PC-3 (cell line): ENCODE data around the gene ONECUT2. TPM values are rescaled to one million over a fixed set of nuclear protein-coding genes. Genes with fewer than 3 reads are reported as not detected.

Experiments used
- ATAC-seq: fragments of 200-7000 bp; cut with Tn5 transposase; 2 replicates; pipeline ENCODE4 v1.9.1; 2020; ENCODE audit warnings: mild to moderate bottlenecking, moderate library complexity
- BruUV-seq: library from RNA; stranded (reverse); fragments of 400-500 nt; replicated peaks from 2 replicates; lab custom pipeline; 2021; lab: Mats Ljungman, UMichigan
- CTCF ChIA-PET: fragments of 300-600 bp; sonication (Branson Sonifier 250); formaldehyde crosslinking; loops from one replicate; lab custom pipeline; 2022; ENCODE audit warnings: antibody characterized with exemption; lab: Charles Lee
- POLR2A ChIA-PET: fragments of 300-600 bp; sonication (Branson Sonifier 250); formaldehyde crosslinking; loops from one replicate; lab custom pipeline; 2022; ENCODE audit warnings: antibody characterized with exemption; ENCODE audit not compliant: unreplicated experiment; lab: Charles Lee
- DNase-seq: peaks from one replicate; pipeline ENCODE4 v3.0.0-alpha.2; 2015
- H2AFZ ChIP-seq: fragments of 300-600 bp; sonication (generic); 2 replicates; pipeline ENCODE4 v1.6.0; 2016; ENCODE audit warnings: antibody characterized with exemption, low read length
- H3F3A ChIP-seq: fragments of 300-600 bp; sonication (generic); one replicate; pipeline ENCODE4 v1.6.0; 2017; ENCODE audit warnings: antibody characterized with exemption, low read length, control low read depth, mild to moderate bottlenecking; ENCODE audit not compliant: unreplicated experiment
- H3K27ac ChIP-seq: fragments of 300-600 bp; sonication (generic); 2 replicates; pipeline ENCODE4 v1.5.1; 2016; ENCODE audit warnings: mild to moderate bottlenecking, low read length
- H3K27me3 ChIP-seq: fragments of 300-600 bp; sonication (generic); 2 replicates; pipeline ENCODE4 v1.6.1; 2016; ENCODE audit warnings: low read length, mixed read lengths
- H3K36me3 ChIP-seq: fragments of 300-600 bp; sonication (generic); 2 replicates; pipeline ENCODE4 v1.6.1; 2016; ENCODE audit warnings: low read depth, mixed run types, low read length, mixed read lengths
- H3K4me1 ChIP-seq: fragments of 300-600 bp; sonication (generic); 2 replicates; pipeline ENCODE4 v1.5.1; 2016; ENCODE audit warnings: low read length; ENCODE audit not compliant: insufficient read depth
- H3K4me2 ChIP-seq: fragments of 300-600 bp; sonication (generic); 2 replicates; pipeline ENCODE4 v1.6.0; 2016; ENCODE audit warnings: low read length
- H3K4me3 ChIP-seq: fragments of 300-600 bp; sonication (generic); 2 replicates; pipeline ENCODE4 v1.5.1; 2016; ENCODE audit warnings: mild to moderate bottlenecking, low read length, mixed read lengths
- H3K79me2 ChIP-seq: fragments of 300-600 bp; sonication (generic); 2 replicates; pipeline ENCODE4 v1.6.1; 2017; ENCODE audit warnings: low read length, mixed read lengths
- H3K9ac ChIP-seq: fragments of 300-600 bp; sonication (generic); 2 replicates; pipeline ENCODE4 v1.6.0; 2016; ENCODE audit warnings: mild to moderate bottlenecking, low read length
- H3K9me2 ChIP-seq: fragments of 300-600 bp; sonication (generic); replicated peaks from 2 replicates; pipeline ENCODE4 v1.6.1; 2016; ENCODE audit warnings: mixed run types, low read length, mixed read lengths
- H3K9me3 ChIP-seq: fragments of 300-600 bp; sonication (generic); 2 replicates; pipeline ENCODE4 v1.6.1; 2016; ENCODE audit warnings: low read length, mixed read lengths
- H4K20me1 ChIP-seq: fragments of 300-600 bp; sonication (generic); 2 replicates; pipeline ENCODE4 v1.6.1; 2016; ENCODE audit warnings: low read length, mixed read lengths
- CTCF ChIP-seq: fragments of 300-600 bp; sonication (generic); conservative IDR thresholded peaks from 2 replicates; pipeline ENCODE4 v1.5.1; 2017; ENCODE audit warnings: antibody characterized with exemption, low read depth, mild to moderate bottlenecking, low read length
- EZH2 ChIP-seq: fragments of 300-600 bp; sonication (generic); IDR thresholded peaks from one replicate; pipeline ENCODE4 v1.6.1; 2017; ENCODE audit warnings: antibody characterized with exemption, mild to moderate bottlenecking, low read length; ENCODE audit not compliant: unreplicated experiment
- EZH2phosphoT487 ChIP-seq: fragments of 300-600 bp; sonication (generic); IDR thresholded peaks from 2 replicates; pipeline ENCODE4 v1.6.1; 2018; ENCODE audit warnings: mild to moderate bottlenecking, antibody characterized with exemption, low read length, borderline replicate concordance
- intact Hi-C: fragments of 100-400 bp; cut with micrococcal nuclease; formaldehyde crosslinking; loops from 2 replicates; pipeline ENCODE4 v1.9.0; 2023
- total RNA-seq: library from RNA; depleted of rRNA; stranded (reverse); fragments of >200 nt; gene quantifications from 2 replicates; pipeline ENCODE4 v1.2.3, GENCODE V29; 2014

The ONECUT2 gene
- total RNA-seq, 1 experiment from 2014 or later: 1.0 TPM

GRCh38 chr18:57436191-57436964, 1.2 kb downstream of the ONECUT2 start:
- intact Hi-C loops: loop anchor here (5.0 kb wide), 1 partner anchor 689 kb away; no protein-coding TSS in a partner anchor

GRCh38 chr18:57436965-57437333, 1.8 kb downstream of the ONECUT2 start:
- ATAC-seq (no peak), DNase-seq (no peak)
- Histone ChIP-seq H3K9me3 (no peaks in the 10 kb centered on the region), H3K9ac (no peak overlapping the region), H3K4me2 (peak overlapping the region; percentile 93), H3F3A (no peaks in the 10 kb centered on the region), H3K27ac (no peak overlapping the region), H4K20me1 (no peaks in the 10 kb centered on the region), H3K4me1 (peaks cover 4% of the 10 kb centered on the region; the same call in 1 of the 2 replicates), H3K36me3 (no peaks in the 10 kb centered on the region), H2AFZ (peak overlapping the region; percentile 64; the same call in 1 of the 2 replicates), H3K4me3 (peak overlapping the region; percentile 61), H3K79me2 (no peaks in the 10 kb centered on the region), H3K27me3 (peaks cover 36% of the 10 kb centered on the region), H3K9me2 (no peaks in the 10 kb centered on the region)
- BruUV-seq: no TSS peak
- intact Hi-C loops: loop anchor here (1.0 to 5.0 kb wide), 2 partner anchors 568 to 690 kb away; no protein-coding TSS in a partner anchor
- TF ChIP-seq EZH2phosphoT487 (no peak), CTCF (no peak), EZH2 (no peak)
- CTCF ChIA-PET: no interaction called here
- POLR2A ChIA-PET: no interaction called here

More at GRCh38 chr18:57436191-57436964, 1.2 kb downstream of the ONECUT2 start:
- TF ChIP-seq EZH2phosphoT487: no peak
- TF ChIP-seq CTCF: no peak
- no peak for TF ChIP-seq EZH2
- Histone ChIP-seq H4K20me1 (no peaks in the 10 kb centered on the region), H2AFZ (no peak overlapping the region), H3K9me2 (no peaks in the 10 kb centered on the region), H3K27ac (no peak overlapping the region), H3K9me3 (no peaks in the 10 kb centered on the region), H3K79me2 (no peaks in the 10 kb centered on the region), H3K4me2 (peak overlapping the region; percentile 93), H3K4me1 (peaks cover 4% of the 10 kb centered on the region; the same call in 1 of the 2 replicates), H3K4me3 (peak overlapping the region; percentile 61), H3K9ac (no peak overlapping the region), H3F3A (no peaks in the 10 kb centered on the region), H3K27me3 (peaks cover 41% of the 10 kb centered on the region), H3K36me3 (no peaks in the 10 kb centered on the region)
- BruUV-seq: no TSS peak
- ATAC-seq: no peak
- POLR2A ChIA-PET: no interaction called here
- DNase-seq: no peak
- CTCF ChIA-PET: no interaction called here

GRCh38 chr18:57437402-57437765, 2.2 kb downstream of the ONECUT2 start:
- H3K4me2 ChIP-seq: peak overlapping the region; percentile 93
- peak overlapping the region; percentile 64 for H2AFZ ChIP-seq
- H3K4me1 ChIP-seq: peaks cover 4% of the 10 kb centered on the region; the same call in 1 of the 2 replicates
- no TSS peak for BruUV-seq
- DNase-seq (no peak), ATAC-seq (no peak)
- ChIA-PET POLR2A (no interaction called here), CTCF (no interaction called here)
- no peaks in the 10 kb centered on the region for H3K9me3 ChIP-seq
- peak overlapping the region; percentile 61 for H3K4me3 ChIP-seq
- intact Hi-C loops: loop anchor here (1.0 to 5.0 kb wide), 2 partner anchors 568 to 690 kb away; no protein-coding TSS in a partner anchor
- no peaks in the 10 kb centered on the region for H3K9me2 ChIP-seq
- H4K20me1 ChIP-seq: no peaks in the 10 kb centered on the region
- H3F3A ChIP-seq: no peaks in the 10 kb centered on the region
- no peaks in the 10 kb centered on the region for H3K36me3 ChIP-seq
- no peak overlapping the region for H3K27ac ChIP-seq
- no peak overlapping the region for H3K9ac ChIP-seq
- no peaks in the 10 kb centered on the region for H3K79me2 ChIP-seq
- no peak for TF ChIP-seq CTCF
- no peak for TF ChIP-seq EZH2
- no peak for TF ChIP-seq EZH2phosphoT487
- H3K27me3 ChIP-seq: peaks cover 31% of the 10 kb centered on the region
